HCT116 (cell line): ENCODE data around the gene SERTAD2.

ENCODE experiments used
- EGR1 ChIP-seq: IDR thresholded peaks from 2 replicates; pipeline ENCODE4 v1.6.1; 2012; ENCODE audit warnings: low read depth
- POLR2A ChIP-seq: IDR thresholded peaks from 2 replicates; pipeline ENCODE4 v1.7.0; 2011; ENCODE audit warnings: borderline replicate concordance; ENCODE audit not compliant: insufficient read depth, insufficient read length; ENCODE audit errors: extremely low read depth
- POLR2AphosphoS5 ChIP-seq: IDR thresholded peaks from 2 replicates; pipeline ENCODE4 v1.6.1; 2011; ENCODE audit warnings: mild to moderate bottlenecking, low read depth, low read length, moderate library complexity
- RAD21 ChIP-seq: IDR thresholded peaks from 2 replicates; pipeline ENCODE4 v1.6.1; 2012; ENCODE audit warnings: low read depth, mild to moderate bottlenecking
- SIN3A ChIP-seq: IDR thresholded peaks from 2 replicates; pipeline ENCODE4 v1.6.1; 2012; ENCODE audit warnings: low read depth
- SP1 ChIP-seq: IDR thresholded peaks from 2 replicates; pipeline ENCODE4 v1.6.1; 2012; ENCODE audit warnings: low read depth
- SRF ChIP-seq: IDR thresholded peaks from 2 replicates; pipeline ENCODE4 v1.6.1; 2012; ENCODE audit warnings: low read depth
- TF ChIP-seq, protein P1 (sequence below), 3 experiments: fragments of 200-600 bp in 1 of 3; sonication (generic) in 1 of 3; IDR thresholded peaks in 2 of 3; conservative IDR thresholded peaks in 1 of 3; 2 replicates each; pipeline ENCODE4 v1.5.1; 2012 to 2017; ENCODE audit warnings: low read depth in 2 of 3, low read length in 2 of 3, antibody characterized with exemption in 1 of 3, borderline replicate concordance in 1 of 3, control low read depth in 1 of 3, mild to moderate bottlenecking in 1 of 3, mixed read lengths in 1 of 3, mixed run types in 1 of 3, moderate library complexity in 1 of 3; ENCODE audit not compliant: insufficient read depth in 1 of 3
- TF ChIP-seq, protein P2 (sequence below): IDR thresholded peaks from 2 replicates; pipeline ENCODE4 v1.6.1; 2012; ENCODE audit warnings: low read depth

DNA sequence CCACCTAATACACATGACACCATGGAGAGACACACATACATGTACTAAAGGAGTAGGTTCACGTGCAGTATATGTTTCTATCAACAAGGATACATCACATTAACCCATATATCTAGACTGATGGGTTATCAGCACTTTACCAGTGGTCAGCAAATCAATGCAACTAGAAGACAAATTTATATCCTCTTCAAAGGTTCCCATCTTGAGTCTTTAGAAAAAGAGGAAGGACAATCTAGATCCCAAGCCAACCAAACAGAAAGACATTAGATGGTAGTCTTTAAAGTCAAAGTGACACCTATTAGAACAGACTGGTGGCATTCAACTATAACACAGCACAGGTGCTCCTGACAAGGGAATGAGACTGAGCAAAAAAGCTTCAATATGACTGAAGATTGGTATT lies 13.8 kb upstream of the SERTAD2 start:
- TF ChIP-seq, protein P1, sequence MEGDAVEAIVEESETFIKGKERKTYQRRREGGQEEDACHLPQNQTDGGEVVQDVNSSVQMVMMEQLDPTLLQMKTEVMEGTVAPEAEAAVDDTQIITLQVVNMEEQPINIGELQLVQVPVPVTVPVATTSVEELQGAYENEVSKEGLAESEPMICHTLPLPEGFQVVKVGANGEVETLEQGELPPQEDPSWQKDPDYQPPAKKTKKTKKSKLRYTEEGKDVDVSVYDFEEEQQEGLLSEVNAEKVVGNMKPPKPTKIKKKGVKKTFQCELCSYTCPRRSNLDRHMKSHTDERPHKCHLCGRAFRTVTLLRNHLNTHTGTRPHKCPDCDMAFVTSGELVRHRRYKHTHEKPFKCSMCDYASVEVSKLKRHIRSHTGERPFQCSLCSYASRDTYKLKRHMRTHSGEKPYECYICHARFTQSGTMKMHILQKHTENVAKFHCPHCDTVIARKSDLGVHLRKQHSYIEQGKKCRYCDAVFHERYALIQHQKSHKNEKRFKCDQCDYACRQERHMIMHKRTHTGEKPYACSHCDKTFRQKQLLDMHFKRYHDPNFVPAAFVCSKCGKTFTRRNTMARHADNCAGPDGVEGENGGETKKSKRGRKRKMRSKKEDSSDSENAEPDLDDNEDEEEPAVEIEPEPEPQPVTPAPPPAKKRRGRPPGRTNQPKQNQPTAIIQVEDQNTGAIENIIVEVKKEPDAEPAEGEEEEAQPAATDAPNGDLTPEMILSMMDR (IDR thresholded peaks at IDR 0.05 in 2 of 3, conservative IDR thresholded peaks at IDR 0.05 in 1 of 3; ENCODE audit: borderline replicate concordance in 1 of 3, insufficient read depth in 1 of 3, low read depth in 2 of 3, low read length in 2 of 3), result no peak
- TF ChIP-seq POLR2AphosphoS5 (no peak), EGR1 (no peak), RAD21 (no peak), SP1 (no peak), SIN3A (no peak), POLR2A (no peak), SRF (no peak)
- TF ChIP-seq, protein P2, sequence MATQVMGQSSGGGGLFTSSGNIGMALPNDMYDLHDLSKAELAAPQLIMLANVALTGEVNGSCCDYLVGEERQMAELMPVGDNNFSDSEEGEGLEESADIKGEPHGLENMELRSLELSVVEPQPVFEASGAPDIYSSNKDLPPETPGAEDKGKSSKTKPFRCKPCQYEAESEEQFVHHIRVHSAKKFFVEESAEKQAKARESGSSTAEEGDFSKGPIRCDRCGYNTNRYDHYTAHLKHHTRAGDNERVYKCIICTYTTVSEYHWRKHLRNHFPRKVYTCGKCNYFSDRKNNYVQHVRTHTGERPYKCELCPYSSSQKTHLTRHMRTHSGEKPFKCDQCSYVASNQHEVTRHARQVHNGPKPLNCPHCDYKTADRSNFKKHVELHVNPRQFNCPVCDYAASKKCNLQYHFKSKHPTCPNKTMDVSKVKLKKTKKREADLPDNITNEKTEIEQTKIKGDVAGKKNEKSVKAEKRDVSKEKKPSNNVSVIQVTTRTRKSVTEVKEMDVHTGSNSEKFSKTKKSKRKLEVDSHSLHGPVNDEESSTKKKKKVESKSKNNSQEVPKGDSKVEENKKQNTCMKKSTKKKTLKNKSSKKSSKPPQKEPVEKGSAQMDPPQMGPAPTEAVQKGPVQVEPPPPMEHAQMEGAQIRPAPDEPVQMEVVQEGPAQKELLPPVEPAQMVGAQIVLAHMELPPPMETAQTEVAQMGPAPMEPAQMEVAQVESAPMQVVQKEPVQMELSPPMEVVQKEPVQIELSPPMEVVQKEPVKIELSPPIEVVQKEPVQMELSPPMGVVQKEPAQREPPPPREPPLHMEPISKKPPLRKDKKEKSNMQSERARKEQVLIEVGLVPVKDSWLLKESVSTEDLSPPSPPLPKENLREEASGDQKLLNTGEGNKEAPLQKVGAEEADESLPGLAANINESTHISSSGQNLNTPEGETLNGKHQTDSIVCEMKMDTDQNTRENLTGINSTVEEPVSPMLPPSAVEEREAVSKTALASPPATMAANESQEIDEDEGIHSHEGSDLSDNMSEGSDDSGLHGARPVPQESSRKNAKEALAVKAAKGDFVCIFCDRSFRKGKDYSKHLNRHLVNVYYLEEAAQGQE, result no peak
